Pons (tissue), 1 donor: Measurements from ENCODE around the gene ING4.

Source experiments
- DNase-seq: peaks from one replicate; pipeline ENCODE4 v3.0.0-alpha.2; 2016; ENCODE audit warnings: low spot score

The ING4 gene

DNA sequence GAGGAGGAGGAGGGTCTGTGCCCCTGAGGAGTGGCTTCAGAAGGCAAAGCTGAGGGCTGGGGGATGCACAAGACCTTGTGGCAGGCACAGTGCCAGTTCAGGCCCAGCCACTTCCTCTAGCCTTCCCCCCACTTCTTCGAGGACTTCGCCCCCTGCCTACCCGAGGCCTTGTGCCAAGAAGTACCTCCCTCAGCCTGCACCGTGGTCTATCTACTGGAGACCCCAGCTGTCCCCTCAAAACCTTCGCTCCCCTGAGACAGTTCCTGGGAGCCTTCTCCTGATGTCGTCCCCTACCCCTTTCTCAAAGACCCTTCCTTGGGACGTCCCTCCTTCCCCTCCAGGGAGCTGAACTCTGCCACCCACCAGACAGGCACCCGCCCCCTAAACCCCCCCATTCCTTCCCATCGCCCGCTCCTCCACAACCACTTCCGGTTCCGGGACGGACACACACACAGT lies 25.7 kb upstream of the ING4 start:
- peak; percentile 92 for DNase-seq

GRCh38 chr12:6685814-6686213 lies 22.9 kb upstream of the ING4 start:
- DNase-seq, result no peak

DNA sequence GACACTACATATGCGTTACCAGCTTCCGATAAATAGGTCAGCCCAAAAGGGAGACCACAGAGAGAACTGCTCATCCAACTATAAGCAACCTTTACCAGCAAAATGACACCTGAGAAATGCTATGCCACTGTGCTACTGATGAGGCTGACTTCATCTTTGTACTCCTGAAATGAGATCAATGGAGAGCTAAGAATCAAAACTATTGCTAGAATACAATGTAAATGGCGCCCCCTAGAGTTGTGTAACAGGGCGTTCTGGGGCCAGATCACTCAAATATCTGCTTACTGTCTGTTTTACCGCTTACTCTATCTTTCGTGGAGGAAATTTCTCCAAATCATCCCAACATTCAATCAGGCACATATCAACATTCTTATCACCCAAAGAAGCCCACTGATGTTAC lies 21.7 kb upstream of the ING4 start:
- DNase-seq, result no peak

DNA sequence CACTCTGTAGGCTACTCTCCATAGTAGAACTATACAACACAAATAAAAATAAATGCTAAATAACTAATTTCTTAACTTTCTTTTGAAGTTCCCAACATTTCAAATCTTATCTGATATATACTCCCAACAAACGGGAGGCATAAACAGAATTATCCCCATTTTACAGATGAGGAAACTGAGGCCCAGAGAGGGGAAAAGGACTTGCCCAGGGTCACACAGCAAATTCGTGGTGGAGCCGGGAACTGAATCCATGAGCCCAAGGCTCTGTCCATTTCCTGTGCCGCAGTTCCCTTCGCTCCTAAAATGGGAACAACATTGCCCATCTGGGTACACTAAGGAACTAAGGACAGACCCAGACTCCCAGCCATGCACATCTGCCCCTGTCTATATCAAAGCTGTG lies 14.0 kb upstream of the ING4 start:
- DNase-seq, result no peak

- no peak for DNase-seq
These were observed 9.2 kb upstream of the ING4 start for GRCh38 chr12:6672143-6672542.

- DNase-seq, result no peak
These were observed 4.8 kb upstream of the ING4 start for GRCh38 chr12:6667559-6668210.

DNA sequence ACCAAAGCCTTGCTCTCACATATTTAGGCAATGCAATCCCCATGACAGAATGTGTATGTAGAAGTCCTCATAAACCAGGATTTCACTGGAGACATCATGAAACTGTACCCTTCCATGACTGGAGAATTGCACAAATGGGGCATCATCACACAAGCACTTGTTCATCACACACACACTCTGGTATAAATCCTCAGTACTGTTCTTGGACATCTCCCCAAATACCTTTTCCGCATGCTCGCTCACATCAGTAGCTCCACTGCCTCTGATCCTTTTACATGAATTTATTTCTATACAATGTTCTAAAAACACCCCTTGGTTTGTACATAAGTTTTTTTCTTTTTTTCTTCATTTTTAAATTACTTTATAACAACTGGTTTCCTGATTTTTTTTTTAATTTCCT lies 3.3 kb upstream of the ING4 start:
- no peak for DNase-seq

- DNase-seq, result no peak
These were observed 2.0 kb upstream of the ING4 start for GRCh38 chr12:6664902-6665301.

GRCh38 chr12:6662602-6662905 lies 365 bp downstream of the ING4 start:
- no peak for DNase-seq

GRCh38 chr12:6653987-6654386 lies 8.9 kb downstream of the ING4 start:
- no peak for DNase-seq

- DNase-seq, result no peak
These were observed 9.6 kb downstream of the ING4 start for GRCh38 chr12:6653342-6653741.

GRCh38 chr12:6652391-6652790 lies 10.5 kb downstream of the ING4 start:
- no peak for DNase-seq

DNA sequence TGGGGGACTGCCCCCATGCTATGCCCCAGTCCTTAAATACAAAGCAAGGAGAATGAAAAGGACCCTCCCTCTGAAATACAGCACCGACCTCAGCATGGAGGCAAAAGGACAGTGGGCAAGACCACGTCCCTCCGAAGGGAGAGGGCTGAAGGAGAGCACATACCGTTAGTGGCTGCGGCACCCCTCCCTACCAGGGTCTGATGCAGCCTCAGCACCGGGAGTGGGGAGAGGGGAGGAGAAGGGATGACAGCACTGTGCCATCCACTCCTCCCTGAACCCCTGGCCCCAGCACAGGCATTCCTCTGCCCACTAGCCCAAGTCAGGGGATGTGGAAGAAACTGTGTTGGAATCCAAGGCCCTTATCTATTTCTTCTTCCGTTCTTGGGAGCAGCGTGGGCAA lies 12.1 kb downstream of the ING4 start:
- no peak for DNase-seq

- DNase-seq, result peak; percentile 77
These were observed 15.8 kb downstream of the ING4 start, which contains the start of gene ACRBP for GRCh38 chr12:6647083-6647604. Gene ACRBP, minus strand, starts transcription at chr12:6647432. Its CDS starts 66 bp downstream, at chr12:6647366.

- no peak for DNase-seq
These were observed 16.4 kb downstream of the ING4 start for GRCh38 chr12:6646276-6647082.

GRCh38 chr12:6644903-6645302 lies 18.0 kb downstream of the ING4 start:
- no peak for DNase-seq

GRCh38 chr12:6644257-6644596 lies 18.7 kb downstream of the ING4 start:
- DNase-seq, result peak; percentile 81

GRCh38 chr12:6643569-6644256 lies 19.2 kb downstream of the ING4 start:
- peak; percentile 85 for DNase-seq

GRCh38 chr12:6641131-6641530 lies 21.8 kb downstream of the ING4 start:
- DNase-seq, result no peak

DNA sequence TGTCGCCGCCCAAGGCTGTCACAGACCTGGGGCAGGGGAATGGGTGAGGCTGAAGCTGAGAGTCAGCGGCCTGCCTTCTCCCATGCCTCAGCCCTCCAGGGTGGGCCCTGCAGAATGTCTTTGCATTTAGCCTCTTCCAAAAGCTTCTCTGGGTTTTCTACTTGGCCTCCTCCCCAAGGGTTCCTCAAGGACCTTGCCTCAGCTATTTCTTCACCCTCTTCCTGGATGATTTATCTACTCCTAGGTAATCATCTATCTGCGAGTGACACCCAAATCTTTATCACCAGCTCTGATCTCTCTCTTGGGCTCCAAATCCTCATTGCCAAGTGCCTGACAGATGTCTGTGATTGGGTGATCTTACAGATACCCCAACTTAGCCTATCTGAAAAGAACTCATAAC lies 22.4 kb downstream of the ING4 start:
- no peak for DNase-seq

- DNase-seq, result no peak
These were observed 23.6 kb downstream of the ING4 start for GRCh38 chr12:6639151-6639801.

GRCh38 chr12:6638305-6638704 lies 24.6 kb downstream of the ING4 start:
- no peak for DNase-seq
